Measurements from ENCODE around the gene RNF38.

- TF ChIP-seq CTCF (IDR thresholded peaks at IDR 0.05 in 2 of 3, conservative IDR thresholded peaks at IDR 0.05 in 1 of 3; ENCODE audit: borderline replicate concordance in 1 of 3, insufficient read depth in 1 of 3, low read depth in 2 of 3, low read length in 2 of 3) (peak; percentile 81 to 95 (median 89)), ZBTB33 (IDR thresholded peaks at IDR 0.05; ENCODE audit: extremely low read depth, insufficient replicate concordance, low read length) (no peak), MAX (IDR thresholded peaks at IDR 0.05) (no peak), EZH2phosphoT487 (IDR thresholded peaks at IDR 0.05; ENCODE audit: borderline replicate concordance) (no peak), EZH2 (IDR thresholded peaks at IDR 0.05) (no peak), REST (IDR thresholded peaks at IDR 0.05; ENCODE audit: low read depth) (no peak), POLR2AphosphoS5 (IDR thresholded peaks at IDR 0.05; ENCODE audit: low read depth, low read length) (no peak), JUND (IDR thresholded peaks at IDR 0.05) (no peak), POLR2A (IDR thresholded peaks at IDR 0.05; ENCODE audit: borderline replicate concordance, extremely low read depth, insufficient read depth, insufficient read length) (no peak), SP1 (IDR thresholded peaks at IDR 0.05; ENCODE audit: low read depth) (no peak), CEBPB (IDR thresholded peaks at IDR 0.05; ENCODE audit: low read depth) (no peak), ZFX (IDR thresholded peaks at IDR 0.05) (no peak), TCF7L2 (IDR thresholded peaks at IDR 0.05; ENCODE audit: borderline replicate concordance, extremely low read depth, insufficient read depth, insufficient read length) (no peak), EGR1 (IDR thresholded peaks at IDR 0.05; ENCODE audit: low read depth) (no peak)
These were observed 7.2 kb upstream of the RNF38 start for GRCh38 chr9:36407122-36407723.
